GM21423 (cell line): Measurements from ENCODE around the gene ETAA1.

Experiments used
- ATAC-seq: cut with Tn5 transposase; IDR thresholded peaks from one replicate; pipeline ENCODE4 v1.9.1; 2021; ENCODE audit warnings: mild to moderate bottlenecking, moderate library complexity; ENCODE audit not compliant: unreplicated experiment

ETAA1 gene

GRCh38 chr2:67436221-67436620, 39.1 kb downstream of the ETAA1 start:
- no peak for ATAC-seq

GRCh38 chr2:67437114-67437513, 40.0 kb downstream of the ETAA1 start:
- no peak for ATAC-seq

- no peak for ATAC-seq
Measured at GRCh38 chr2:67438337-67438736, 41.2 kb downstream of the ETAA1 start.

GRCh38 chr2:67445652-67446268, 48.6 kb downstream of the ETAA1 start:
- no peak for ATAC-seq

- no peak for ATAC-seq
Measured at GRCh38 chr2:67446491-67446911, 49.4 kb downstream of the ETAA1 start.

GRCh38 chr2:67448648-67449047, 51.5 kb downstream of the ETAA1 start:
- no peak for ATAC-seq

- ATAC-seq, result no peak
Measured at GRCh38 chr2:67451086-67451832, 54.1 kb downstream of the ETAA1 start.

- no peak for ATAC-seq
Measured at GRCh38 chr2:67453310-67453709, 56.2 kb downstream of the ETAA1 start.

- ATAC-seq, result no peak
Measured at GRCh38 chr2:67455219-67456142, 58.3 kb downstream of the ETAA1 start.

GRCh38 chr2:67456428-67456827, 59.3 kb downstream of the ETAA1 start:
- ATAC-seq, result no peak

- no peak for ATAC-seq
Measured at GRCh38 chr2:67457699-67458098, 60.6 kb downstream of the ETAA1 start.

- ATAC-seq, result no peak
Measured at GRCh38 chr2:67459761-67460160, 62.6 kb downstream of the ETAA1 start.
